ENCODE measurements around the gene JADE2.
"Not testable (repeated sequence)": the region's sequence is repeated elsewhere in the genome, so short reads cannot be mapped to it uniquely, and the experiment has no call there.

The JADE2 gene

GRCh38 chr5:134524826-134525682, at the start of gene JADE2:
Gene JADE2, plus strand, starts transcription at chr5:134525670. Its CDS starts 10,188 bp downstream, at chr5:134535858.
- DNase-seq = peak; percentile 71

- no peak for DNase-seq
Observed at GRCh38 chr5:134477462-134478245, 47.8 kb upstream of the JADE2 start.

GRCh38 chr5:134479839-134480238, 45.6 kb upstream of the JADE2 start:
- DNase-seq = no peak

- DNase-seq = no peak
Observed at GRCh38 chr5:134489227-134489944, 36.1 kb upstream of the JADE2 start.

GRCh38 chr5:134490255-134490924, 35.1 kb upstream of the JADE2 start:
- DNase-seq = no peak

- no peak for DNase-seq
Observed at GRCh38 chr5:134490925-134491271, 34.6 kb upstream of the JADE2 start.

GRCh38 chr5:134491841-134492442, 33.5 kb upstream of the JADE2 start:
- no peak for DNase-seq

- DNase-seq = no peak
Observed at GRCh38 chr5:134492568-134492967, 32.9 kb upstream of the JADE2 start.

GRCh38 chr5:134493461-134494055, 31.9 kb upstream of the JADE2 start:
- no peak for DNase-seq

GRCh38 chr5:134494780-134495179, 30.7 kb upstream of the JADE2 start:
- DNase-seq = no peak

GRCh38 chr5:134499905-134500304, 25.6 kb upstream of the JADE2 start:
- DNase-seq = not testable (repeated sequence)

GRCh38 chr5:134500699-134501430, 24.6 kb upstream of the JADE2 start:
- DNase-seq = no peak

- no peak for DNase-seq
Observed at GRCh38 chr5:134502259-134502658, 23.2 kb upstream of the JADE2 start.

GRCh38 chr5:134503088-134503936, 22.2 kb upstream of the JADE2 start:
- no peak for DNase-seq

- DNase-seq = no peak
Observed at GRCh38 chr5:134503937-134504437, 21.5 kb upstream of the JADE2 start.

GRCh38 chr5:134504629-134505300, 20.7 kb upstream of the JADE2 start:
- DNase-seq = no peak

- no peak for DNase-seq
Observed at GRCh38 chr5:134506054-134507039, 19.1 kb upstream of the JADE2 start.

GRCh38 chr5:134507452-134507851, 18.0 kb upstream of the JADE2 start:
- no peak for DNase-seq
